A549 (cell line): ENCODE measurements around the gene SLC30A7. TPM values are rescaled to one million over a fixed set of nuclear protein-coding genes. Genes with fewer than 3 reads are reported as not detected.

Source experiments
- ATAC-seq, 2 experiments: fragments of 200-7000 bp in 1 of 2; fragments of >200 bp in 1 of 2; cut with Nextera tagmentation in 1 of 2; cut with Tn5 transposase in 1 of 2; 3 replicates each; pipeline versions ENCODE4 v1.8.0 to v1.9.1; 2018 to 2020; ENCODE audit warnings: mild to moderate bottlenecking in 1 of 2, moderate library complexity in 1 of 2
- CTCF ChIA-PET: fragments of 300-600 bp; sonication (Branson Sonifier 250); formaldehyde crosslinking; extraction: SDS; loops from one replicate; lab custom pipeline; 2021; ENCODE audit warnings: antibody characterized with exemption, inconsistent platforms; lab: Yijun Ruan, JAX
- POLR2A ChIA-PET: fragments of 350-600 bp; formaldehyde crosslinking; extraction: SDS; loops from one replicate; lab custom pipeline; 2021; ENCODE audit warnings: antibody characterized with exemption, inconsistent platforms; lab: Yijun Ruan, JAX
- DNase-seq, 2 experiments: peaks; one replicate each; pipeline versions ENCODE4 v3.0.0 to v3.0.0-alpha.2; 2011 to 2016; ENCODE audit warnings: low read depth in 1 of 2, low spot score in 1 of 2
- FAIRE-seq: peaks from 2 replicates; lab custom pipeline; 2011; peaks lifted over from hg19 to GRCh38; lab: Jason Lieb, UNC
- H3K27ac ChIP-seq, 2 experiments: fragments of >200 bp; sonication (Bioruptor Twin); formaldehyde crosslinking; 3 replicates each; pipeline ENCODE4 v1.5.1; 2016 to 2017
- H3K4me1 ChIP-seq: fragments of >200 bp; sonication (Bioruptor Twin); formaldehyde crosslinking; 3 replicates; pipeline ENCODE4 v1.6.1; 2016
- H3K4me2 ChIP-seq: fragments of >200 bp; sonication (Bioruptor Twin); formaldehyde crosslinking; 3 replicates; pipeline ENCODE4 v1.6.1; 2016
- H3K4me3 ChIP-seq: fragments of >200 bp; sonication (Bioruptor Twin); formaldehyde crosslinking; 3 replicates; pipeline ENCODE4 v1.5.1; 2016
- H3K9me3 ChIP-seq: fragments of >200 bp; sonication (Bioruptor Twin); formaldehyde crosslinking; 3 replicates; pipeline ENCODE4 v1.6.1; 2016
- ATOH8 ChIP-seq: fragments of 250-450 bp; sonication (Bioruptor Pico); IDR thresholded peaks from 2 replicates; pipeline ENCODE4 v1.5.0; 2020; ENCODE audit warnings: low read depth, mild to moderate bottlenecking, moderate library complexity
- BCL3 ChIP-seq: fragments of >200 bp; sonication (Bioruptor Twin); formaldehyde crosslinking; IDR thresholded peaks from 3 replicates; pipeline ENCODE4 v1.6.1; 2016
- CBX8 ChIP-seq: fragments of 200-600 bp; sonication (generic); IDR thresholded peaks from 2 replicates; pipeline ENCODE4 v1.6.1; 2016
- CHD4 ChIP-seq: fragments of 200-600 bp; sonication (generic); IDR thresholded peaks from 2 replicates; pipeline ENCODE4 v1.6.1; 2016; ENCODE audit warnings: antibody characterized with exemption, mild to moderate bottlenecking, borderline replicate concordance
- EHF ChIP-seq: fragments of 250-450 bp; sonication (Bioruptor Pico); IDR thresholded peaks from 2 replicates; pipeline ENCODE4 v1.5.0; 2020; ENCODE audit warnings: mild to moderate bottlenecking
- ELK1 ChIP-seq: fragments of 150-350 bp; IDR thresholded peaks from 2 replicates; pipeline ENCODE4 v1.6.1; 2014; ENCODE audit warnings: low read depth, mild to moderate bottlenecking, low read length
- ESRRA ChIP-seq: fragments of 150-350 bp; IDR thresholded peaks from 2 replicates; pipeline ENCODE4 v1.6.1; 2014; ENCODE audit warnings: mild to moderate bottlenecking, low read length, borderline replicate concordance
- FOSB ChIP-seq: fragments of 250-450 bp; sonication (Bioruptor Pico); IDR thresholded peaks from 2 replicates; pipeline ENCODE4 v1.5.0; 2020; ENCODE audit warnings: mild to moderate bottlenecking, moderate library complexity
- FOXS1 ChIP-seq: fragments of 250-450 bp; sonication (Bioruptor Pico); IDR thresholded peaks from 2 replicates; pipeline ENCODE4 v1.5.0; 2020; ENCODE audit warnings: mild to moderate bottlenecking, moderate library complexity
- HOXA7 ChIP-seq: fragments of 250-450 bp; sonication (Bioruptor Pico); IDR thresholded peaks from 2 replicates; pipeline ENCODE4 v1.5.0; 2020; ENCODE audit warnings: mild to moderate bottlenecking, moderate library complexity
- HOXB5 ChIP-seq: fragments of 250-450 bp; sonication (Bioruptor Pico); IDR thresholded peaks from 2 replicates; pipeline ENCODE4 v1.5.0; 2020; ENCODE audit warnings: mild to moderate bottlenecking, moderate library complexity
- JUN ChIP-seq, 2 experiments: fragments of >200 bp; sonication (Bioruptor Twin); formaldehyde crosslinking; IDR thresholded peaks; 2 replicates in 1 of 2; 3 replicates in 1 of 2; pipeline ENCODE4 v1.6.1; 2016 to 2017
- JUNB ChIP-seq: fragments of >200 bp; sonication (Bioruptor Twin); formaldehyde crosslinking; IDR thresholded peaks from 2 replicates; pipeline ENCODE4 v1.6.1; 2016
- MYC ChIP-seq: IDR thresholded peaks from 2 replicates; pipeline ENCODE4 v1.6.1; 2012; ENCODE audit warnings: mild to moderate bottlenecking, inconsistent platforms, low read length, improper control_type of control experiment, borderline replicate concordance
- NPAS2 ChIP-seq: fragments of 250-450 bp; sonication (Bioruptor Pico); IDR thresholded peaks from 2 replicates; pipeline ENCODE4 v1.8.0; 2022; ENCODE audit warnings: mild to moderate bottlenecking, moderate library complexity, borderline replicate concordance
- NR3C1 ChIP-seq: fragments of >200 bp; sonication (Bioruptor Twin); formaldehyde crosslinking; IDR thresholded peaks from 3 replicates; pipeline ENCODE4 v1.6.1; 2017
- PBX3 ChIP-seq: IDR thresholded peaks from 2 replicates; pipeline ENCODE4 v1.6.1; 2012
- POLR2A ChIP-seq: IDR thresholded peaks from 2 replicates; pipeline ENCODE4 v1.6.1; 2012; ENCODE audit warnings: mild to moderate bottlenecking, low read length
- RAD21 ChIP-seq, 2 experiments: fragments of >200 bp in 1 of 2; sonication (Bioruptor Twin) in 1 of 2; formaldehyde crosslinking in 1 of 2; IDR thresholded peaks in 1 of 2; conservative IDR thresholded peaks in 1 of 2; 2 replicates in 1 of 2; 3 replicates in 1 of 2; pipeline ENCODE4 v1.6.1; 2012 to 2018; ENCODE audit warnings: inconsistent platforms in 1 of 2
- RARB ChIP-seq: fragments of 250-450 bp; sonication (Bioruptor Pico); IDR thresholded peaks from 2 replicates; pipeline ENCODE4 v1.8.0; 2021; ENCODE audit warnings: mild to moderate bottlenecking, moderate library complexity
- RCOR1 ChIP-seq: fragments of 150-350 bp; IDR thresholded peaks from 2 replicates; pipeline ENCODE4 v1.6.1; 2014; ENCODE audit warnings: antibody characterized with exemption, low read length, low read depth
- RNF2 ChIP-seq: fragments of 200-600 bp; sonication (generic); IDR thresholded peaks from 2 replicates; pipeline ENCODE4 v1.6.1; 2016; ENCODE audit warnings: low read depth, mild to moderate bottlenecking, antibody characterized with exemption, moderate library complexity, borderline replicate concordance
- SMC3 ChIP-seq: fragments of >200 bp; sonication (Bioruptor Twin); formaldehyde crosslinking; IDR thresholded peaks from 3 replicates; pipeline ENCODE4 v1.6.1; 2018; ENCODE audit warnings: inconsistent platforms
- WGBS: methylation state at CpG from one replicate; pipeline ENCODE4 v1.1.6; 2017; ENCODE audit errors: missing lambda C conversion rate; 5-methylcytosine and 5-hydroxymethylcytosine counted together
- polyA plus RNA-seq, 4 experiments: library from polyadenylated mRNA; depleted of rRNA in 3 of 4; stranded (reverse); fragments of >200 nt; fragmentation: RNase III in 1 of 4; extraction: RNeasy Plus Mini Kit Qiagen cat#74134 plus additional on column Dnase treatment in 1 of 4; gene quantifications; 2 replicates in 3 of 4; 3 replicates in 1 of 4; pipeline ENCODE4 v1.2.3, GENCODE V29; 2011 to 2017
- TF ChIP-seq, protein P1 (sequence below): fragments of >200 bp; sonication (Bioruptor Twin); formaldehyde crosslinking; IDR thresholded peaks from 2 replicates; pipeline ENCODE4 v1.6.1; 2016
- TF ChIP-seq, protein P2 (sequence below): IDR thresholded peaks from 2 replicates; pipeline ENCODE4 v1.6.1; 2012; ENCODE audit warnings: low read depth, borderline replicate concordance
- TF ChIP-seq, protein P3 (sequence below): fragments of 200-600 bp; sonication (generic); IDR thresholded peaks from 2 replicates; pipeline ENCODE4 v1.6.1; 2016; ENCODE audit warnings: antibody characterized with exemption, mild to moderate bottlenecking, moderate library complexity

The SLC30A7 gene
- polyA plus RNA-seq, 2 of the 4 experiments (the other 2 are of a cell fraction), result 4.3 to 9.6 TPM

DNA sequence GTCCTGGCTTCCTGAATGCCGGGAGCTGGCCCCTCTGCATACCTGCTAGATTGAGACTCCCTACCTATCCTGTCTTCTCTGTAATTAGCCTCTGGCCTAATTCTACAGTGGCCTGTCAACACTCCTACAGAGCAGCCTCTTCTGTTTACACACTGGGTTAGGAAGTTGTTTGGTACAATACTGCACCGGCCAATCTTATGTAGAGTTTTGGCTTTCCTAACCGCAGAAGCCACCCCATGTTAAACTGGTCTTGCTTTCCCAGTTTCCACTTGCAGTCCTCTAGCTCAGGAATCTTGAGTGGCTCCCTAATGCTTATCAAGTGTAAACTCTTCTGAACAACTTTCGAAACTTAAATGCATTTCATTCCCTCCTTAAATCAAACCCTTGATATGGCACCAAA lies 86.9 kb downstream of the SLC30A7 start (continued):
- TF ChIP-seq, protein P1, sequence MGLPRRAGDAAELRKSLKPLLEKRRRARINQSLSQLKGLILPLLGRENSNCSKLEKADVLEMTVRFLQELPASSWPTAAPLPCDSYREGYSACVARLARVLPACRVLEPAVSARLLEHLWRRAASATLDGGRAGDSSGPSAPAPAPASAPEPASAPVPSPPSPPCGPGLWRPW, result no peak
- no peak for TF ChIP-seq ELK1
- TF ChIP-seq JUNB, result no peak
- no peak for TF ChIP-seq RARB (CRISPR knock-in tag)
- no peak for TF ChIP-seq HOXB5 (CRISPR knock-in tag)

DNA sequence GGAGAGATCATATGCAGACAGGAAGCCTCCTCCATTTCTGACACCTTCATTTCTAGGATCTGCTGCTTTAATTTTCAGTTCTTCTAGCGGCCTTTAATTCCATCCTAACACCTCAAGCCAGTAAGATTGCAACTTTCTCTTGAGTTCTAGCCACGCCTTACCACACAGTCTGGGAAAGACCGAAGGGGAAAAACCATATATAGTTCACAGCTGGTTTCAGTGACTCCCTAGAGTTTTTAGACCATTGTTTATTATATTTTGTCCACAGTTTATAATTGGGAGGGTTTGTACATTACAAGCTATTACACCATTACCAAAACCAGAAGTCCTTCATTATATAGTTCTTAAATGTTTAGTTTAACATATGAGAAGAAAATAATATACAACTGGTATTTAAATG lies 92.2 kb downstream of the SLC30A7 start:
- CTCF ChIA-PET, result no interaction called here
- TF ChIP-seq, protein P2, sequence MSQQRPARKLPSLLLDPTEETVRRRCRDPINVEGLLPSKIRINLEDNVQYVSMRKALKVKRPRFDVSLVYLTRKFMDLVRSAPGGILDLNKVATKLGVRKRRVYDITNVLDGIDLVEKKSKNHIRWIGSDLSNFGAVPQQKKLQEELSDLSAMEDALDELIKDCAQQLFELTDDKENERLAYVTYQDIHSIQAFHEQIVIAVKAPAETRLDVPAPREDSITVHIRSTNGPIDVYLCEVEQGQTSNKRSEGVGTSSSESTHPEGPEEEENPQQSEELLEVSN, result no peak
- TF ChIP-seq FOSB (CRISPR knock-in tag) (no peak), FOXS1 (CRISPR knock-in tag) (no peak), RCOR1 (no peak), JUNB (no peak), ESRRA (no peak), RARB (CRISPR knock-in tag) (no peak), MYC (no peak), ATOH8 (CRISPR knock-in tag) (no peak)
- TF ChIP-seq, all 56 proteins: peak for 0
- Histone ChIP-seq H3K4me2 (no peak overlapping the region), H3K4me1 (no peaks in the 10 kb centered on the region), H3K9me3 (no peaks in the 10 kb centered on the region), H3K4me3 (no peak overlapping the region), H3K27ac (no peak overlapping the region)
- WGBS, result 94% methylated on average over 3 of the region's 3 CpGs
- FAIRE-seq (no peak), DNase-seq (no peak), ATAC-seq (no peak)
- POLR2A ChIA-PET, result no interaction called here

- TF ChIP-seq RNF2, result no peak
- no peak for TF ChIP-seq SMC3
- TF ChIP-seq NPAS2 (CRISPR knock-in tag), result no peak
- TF ChIP-seq BCL3, result no peak
- TF ChIP-seq JUN (IDR thresholded peaks at IDR 0.05), result no peak
- TF ChIP-seq EHF, result no peak
- TF ChIP-seq CHD4, result no peak
- no peak for TF ChIP-seq MYC
- no peak for TF ChIP-seq PBX3
- no peak for TF ChIP-seq HOXA7 (CRISPR knock-in tag)
- no peak for TF ChIP-seq POLR2A
- TF ChIP-seq NR3C1, result no peak
- no peak for TF ChIP-seq CBX8
- TF ChIP-seq, protein P3, sequence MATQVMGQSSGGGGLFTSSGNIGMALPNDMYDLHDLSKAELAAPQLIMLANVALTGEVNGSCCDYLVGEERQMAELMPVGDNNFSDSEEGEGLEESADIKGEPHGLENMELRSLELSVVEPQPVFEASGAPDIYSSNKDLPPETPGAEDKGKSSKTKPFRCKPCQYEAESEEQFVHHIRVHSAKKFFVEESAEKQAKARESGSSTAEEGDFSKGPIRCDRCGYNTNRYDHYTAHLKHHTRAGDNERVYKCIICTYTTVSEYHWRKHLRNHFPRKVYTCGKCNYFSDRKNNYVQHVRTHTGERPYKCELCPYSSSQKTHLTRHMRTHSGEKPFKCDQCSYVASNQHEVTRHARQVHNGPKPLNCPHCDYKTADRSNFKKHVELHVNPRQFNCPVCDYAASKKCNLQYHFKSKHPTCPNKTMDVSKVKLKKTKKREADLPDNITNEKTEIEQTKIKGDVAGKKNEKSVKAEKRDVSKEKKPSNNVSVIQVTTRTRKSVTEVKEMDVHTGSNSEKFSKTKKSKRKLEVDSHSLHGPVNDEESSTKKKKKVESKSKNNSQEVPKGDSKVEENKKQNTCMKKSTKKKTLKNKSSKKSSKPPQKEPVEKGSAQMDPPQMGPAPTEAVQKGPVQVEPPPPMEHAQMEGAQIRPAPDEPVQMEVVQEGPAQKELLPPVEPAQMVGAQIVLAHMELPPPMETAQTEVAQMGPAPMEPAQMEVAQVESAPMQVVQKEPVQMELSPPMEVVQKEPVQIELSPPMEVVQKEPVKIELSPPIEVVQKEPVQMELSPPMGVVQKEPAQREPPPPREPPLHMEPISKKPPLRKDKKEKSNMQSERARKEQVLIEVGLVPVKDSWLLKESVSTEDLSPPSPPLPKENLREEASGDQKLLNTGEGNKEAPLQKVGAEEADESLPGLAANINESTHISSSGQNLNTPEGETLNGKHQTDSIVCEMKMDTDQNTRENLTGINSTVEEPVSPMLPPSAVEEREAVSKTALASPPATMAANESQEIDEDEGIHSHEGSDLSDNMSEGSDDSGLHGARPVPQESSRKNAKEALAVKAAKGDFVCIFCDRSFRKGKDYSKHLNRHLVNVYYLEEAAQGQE, result no peak
- TF ChIP-seq RAD21 (conservative IDR thresholded peaks at IDR 0.05 in 1 of 2, IDR thresholded peaks at IDR 0.05 in 1 of 2), result no peak
- H3K27ac ChIP-seq, result no peak overlapping the region
- no peak overlapping the region for H3K4me2 ChIP-seq
- ATAC-seq (no peak), DNase-seq (no peak), FAIRE-seq (no peak)
- H3K9me3 ChIP-seq, result no peaks in the 10 kb centered on the region
- POLR2A ChIA-PET, result no interaction called here
- 91% methylated on average over 2 of the region's 2 CpGs for WGBS
- H3K4me1 ChIP-seq, result no peaks in the 10 kb centered on the region
- H3K4me3 ChIP-seq, result no peak overlapping the region
- CTCF ChIA-PET, result interaction anchor here (0.9 to 1.4 kb wide), 4 partner anchors 17 to 299 kb away, joined by 3 to 4 read pairs (median 3); no protein-coding TSS in a partner anchor
Observed at GRCh38 chr1:100989306-100990077, 93.6 kb downstream of the SLC30A7 start.
